HepG2 (cell line): ENCODE data around the gene ZBED1. TPM values are rescaled to one million over a fixed set of nuclear protein-coding genes. Genes with fewer than 3 reads are reported as not detected.

Source experiments
- ATAC-seq: fragments of 200-7000 bp; cut with Tn5 transposase; 3 replicates; pipeline ENCODE4 v1.9.1; 2020; ENCODE audit warnings: mild to moderate bottlenecking, moderate library complexity
- BruUV-seq: library from RNA; stranded (reverse); fragments of 400-500 nt; replicated peaks from 2 replicates; lab custom pipeline; 2021; lab: Mats Ljungman, UMichigan
- CTCF ChIA-PET: fragments of 300-600 bp; formaldehyde crosslinking; extraction: SDS; loops from one replicate; lab custom pipeline; 2021; ENCODE audit warnings: low total read pairs, inconsistent platforms, low intra/inter-chr PET ratio; lab: Yijun Ruan, JAX
- POLR2A ChIA-PET: fragments of 350-600 bp; sonication (Branson Sonifier 250); formaldehyde crosslinking; loops from one replicate; lab custom pipeline; 2020; ENCODE audit warnings: antibody characterized with exemption, inconsistent platforms; lab: Yijun Ruan, JAX
- DNase-seq: peaks from one replicate; pipeline ENCODE4 v3.0.0-alpha.2; 2015; ENCODE audit warnings: low spot score
- FAIRE-seq: peaks from 3 replicates; lab custom pipeline; 2011; peaks lifted over from hg19 to GRCh38; lab: Jason Lieb, UNC
- H2AFZ ChIP-seq: one replicate; pipeline ENCODE4 v1.6.1; 2011; ENCODE audit warnings: low read length, inconsistent platforms
- H3K27ac ChIP-seq: fragments of 300-600 bp; 3 replicates; pipeline ENCODE4 v1.8.0; 2011; ENCODE audit warnings: mixed run types, mild to moderate bottlenecking, mixed read lengths, low read length, inconsistent platforms; ENCODE audit not compliant: insufficient read depth; ENCODE audit errors: extremely low read length
- H3K27me3 ChIP-seq, 2 experiments: fragments of 200-600 bp in 1 of 2; 2 replicates in 1 of 2; 3 replicates in 1 of 2; pipeline versions ENCODE4 v1.6.0 to v1.8.0; 2011; ENCODE audit warnings: low read length in 2 of 2, mild to moderate bottlenecking in 2 of 2, moderate library complexity in 2 of 2, inconsistent platforms in 1 of 2; ENCODE audit not compliant: insufficient read depth in 2 of 2, control insufficient read depth in 1 of 2
- H3K36me3 ChIP-seq, 2 experiments: fragments of 200-600 bp in 1 of 2; replicated peaks in 1 of 2; 2 replicates in 1 of 2; 3 replicates in 1 of 2; pipeline versions ENCODE4 v1.5.1 to v1.8.0; 2011; ENCODE audit warnings: low read length in 2 of 2, inconsistent platforms in 1 of 2; ENCODE audit not compliant: insufficient read depth in 2 of 2, control insufficient read depth in 1 of 2
- H3K4me1 ChIP-seq: 2 replicates; pipeline ENCODE4 v1.5.1; 2012; ENCODE audit warnings: low read length, inconsistent platforms; ENCODE audit not compliant: insufficient read depth
- H3K4me2 ChIP-seq: 2 replicates; pipeline ENCODE4 v1.6.0; 2011; ENCODE audit warnings: low read depth, low read length, inconsistent platforms
- H3K4me3 ChIP-seq, 3 experiments: fragments of 200-600 bp in 1 of 3; sonication (generic), shearing (Covaris generic) in 1 of 3; replicated peaks in 1 of 3; 2 replicates each; pipeline ENCODE4 v1.5.1; 2011 to 2016; ENCODE audit warnings: low read length in 3 of 3, inconsistent platforms in 2 of 3, low read depth in 2 of 3, mild to moderate bottlenecking in 2 of 3, control low read depth in 1 of 3, mixed read lengths in 1 of 3; ENCODE audit not compliant: insufficient read depth in 1 of 3
- H3K79me2 ChIP-seq: one replicate; pipeline ENCODE4 v1.6.1; 2011; ENCODE audit warnings: low read length, inconsistent platforms; ENCODE audit not compliant: insufficient read depth
- H3K9ac ChIP-seq: 2 replicates; pipeline ENCODE4 v1.6.0; 2011; ENCODE audit warnings: mild to moderate bottlenecking, low read depth, low read length, inconsistent platforms; ENCODE audit not compliant: insufficient read depth
- H3K9me3 ChIP-seq: 2 replicates; pipeline ENCODE4 v1.5.1; 2012; ENCODE audit warnings: mild to moderate bottlenecking, low read length
- H4K20me1 ChIP-seq: 2 replicates; pipeline ENCODE4 v1.6.0; 2011; ENCODE audit warnings: inconsistent platforms, mild to moderate bottlenecking, low read length, moderate library complexity; ENCODE audit not compliant: insufficient read depth
- BORCS8-MEF2B ChIP-seq: sonication (generic); formaldehyde crosslinking; IDR thresholded peaks from 2 replicates; pipeline ENCODE4 v1.8.0; 2022; ENCODE audit warnings: mild to moderate bottlenecking, missing genetic modification reagents
- FOXO1 ChIP-seq: sonication (generic); formaldehyde crosslinking; IDR thresholded peaks from 2 replicates; pipeline ENCODE4 v1.4.0; 2020; ENCODE audit warnings: missing genetic modification reagents
- MEIS2 ChIP-seq: sonication (generic); formaldehyde crosslinking; IDR thresholded peaks from 2 replicates; pipeline ENCODE4 v1.9.0; 2021; ENCODE audit warnings: mild to moderate bottlenecking, missing genetic modification reagents
- NFIB ChIP-seq: sonication (generic); formaldehyde crosslinking; IDR thresholded peaks from 2 replicates; pipeline ENCODE4 v1.9.0; 2021; ENCODE audit warnings: missing genetic modification reagents, mild to moderate bottlenecking, borderline replicate concordance
- PHF5A ChIP-seq: IDR thresholded peaks from one replicate; pipeline ENCODE4 v1.6.1; 2018; ENCODE audit warnings: low read depth, missing genetic modification reagents; ENCODE audit not compliant: unreplicated experiment
- TBX3 ChIP-seq: fragments of 450-650 bp; IDR thresholded peaks from 2 replicates; pipeline ENCODE4 v1.6.1; 2017; ENCODE audit warnings: antibody characterized with exemption, mild to moderate bottlenecking, inconsistent platforms, borderline replicate concordance
- ZIK1 ChIP-seq: sonication (generic); formaldehyde crosslinking; IDR thresholded peaks from 2 replicates; pipeline ENCODE4 v1.5.0; 2020; ENCODE audit warnings: mild to moderate bottlenecking, low read depth, missing genetic modification reagents, borderline replicate concordance
- ZNF431 ChIP-seq: sonication (generic); formaldehyde crosslinking; IDR thresholded peaks from 2 replicates; pipeline ENCODE4 v1.9.0; 2022; ENCODE audit warnings: missing genetic modification reagents, low read depth, mild to moderate bottlenecking, borderline replicate concordance
- ZNF746 ChIP-seq: sonication (generic); formaldehyde crosslinking; IDR thresholded peaks from 2 replicates; pipeline ENCODE4 v1.8.0; 2022; ENCODE audit warnings: mild to moderate bottlenecking, missing genetic modification reagents
- ZNF747 ChIP-seq: sonication (generic); formaldehyde crosslinking; IDR thresholded peaks from 2 replicates; pipeline ENCODE4 v1.8.1; 2023; ENCODE audit warnings: missing genetic modification reagents, mild to moderate bottlenecking, borderline replicate concordance
- WGBS: methylation state at CpG from one replicate; pipeline ENCODE4 v1.1.6; 2017; ENCODE audit warnings: low lambda C conversion rate; 5-methylcytosine and 5-hydroxymethylcytosine counted together
- in situ Hi-C: cut with HindIII; loops from 2 replicates; pipeline ENCODE4 v1.10.0; 2017; ENCODE audit warnings: low pct_unique_long_range_greater_than_20kb; ENCODE audit not compliant: extremely low pct_ligation_motif_present
- intact Hi-C: fragments of 100-400 bp; cut with micrococcal nuclease; formaldehyde crosslinking; loops from one replicate; pipeline ENCODE4 v1.10.0; 2022; ENCODE audit not compliant: unreplicated experiment
- polyA plus RNA-seq, 8 experiments: library from polyadenylated mRNA; depleted of rRNA in 3 of 8; stranded (reverse) in 7 of 8; unstranded in 1 of 8; fragments of >200 nt; fragmentation: Illumina TruSeq in 4 of 8; extraction: Trizol in 4 of 8; gene quantifications; 2 replicates each; pipeline versions ENCODE4 v1.2.1 to v1.2.3, GENCODE V29; 2011 to 2016; ENCODE audit warnings: low read depth in 4 of 8, missing spikeins in 1 of 8, mixed read lengths in 1 of 8; ENCODE audit not compliant: insufficient read depth in 1 of 8
- total RNA-seq, 5 experiments: library from RNA; depleted of rRNA; stranded (reverse); fragments of >200 nt; fragmentation: Illumina TruSeq; extraction: Trizol; gene quantifications; 2 replicates each; pipeline ENCODE4 v1.2.3, GENCODE V29; 2016; ENCODE audit warnings: low read depth in 1 of 5
- TF ChIP-seq, protein P1 (sequence below): sonication (generic); formaldehyde crosslinking; IDR thresholded peaks from 2 replicates; pipeline ENCODE4 v1.4.0; 2020; ENCODE audit warnings: missing genetic modification reagents
- TF ChIP-seq, protein P2 (sequence below): sonication (generic); formaldehyde crosslinking; IDR thresholded peaks from 2 replicates; pipeline ENCODE4 v1.4.0; 2020; ENCODE audit warnings: missing genetic modification reagents, borderline replicate concordance
- TF ChIP-seq, protein P3 (sequence below): sonication (generic); formaldehyde crosslinking; IDR thresholded peaks from 2 replicates; pipeline ENCODE4 v1.5.1; 2020; ENCODE audit warnings: mild to moderate bottlenecking, missing genetic modification reagents, borderline replicate concordance
- TF ChIP-seq, protein P4 (sequence below): sonication (generic); formaldehyde crosslinking; IDR thresholded peaks from 2 replicates; pipeline ENCODE4 v1.4.0; 2020; ENCODE audit warnings: missing genetic modification reagents, mild to moderate bottlenecking, borderline replicate concordance

ZBED1 gene
- total and polyA plus RNA-seq, 2 of the 13 experiments (the other 11 are each of a cell fraction or from before 2014, with no cell fraction given), result 20.0 to 29.8 TPM

DNA sequence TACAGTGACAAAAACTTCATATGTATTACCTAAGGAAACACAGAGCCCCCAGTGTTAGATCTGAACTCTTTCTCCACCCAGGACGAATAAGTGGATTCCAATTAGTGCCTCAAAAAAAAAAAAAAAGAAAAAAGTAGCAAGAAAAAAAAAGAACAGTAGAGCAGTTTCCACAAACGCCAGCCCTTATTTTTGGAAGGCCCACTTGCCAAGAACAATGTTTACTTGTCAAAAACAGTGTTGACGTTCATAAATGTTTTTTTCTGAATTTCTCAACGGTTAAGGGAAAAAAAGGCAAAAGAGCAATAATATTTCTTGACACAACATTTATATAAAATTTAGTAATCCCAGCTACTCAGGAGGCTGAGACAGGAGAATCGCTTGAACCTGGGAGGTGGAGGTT lies 38.7 kb downstream of the ZBED1 start:
- no peaks in the 10 kb centered on the region for H3K9me3 ChIP-seq
- no peak for FAIRE-seq
- POLR2A ChIA-PET, result no interaction called here
- intact Hi-C loops (no loop called here), in situ Hi-C loops (no loop called here)
- H2AFZ ChIP-seq, result no peak overlapping the region
- CTCF ChIA-PET, result no interaction called here
- H3K4me1 ChIP-seq, result peaks cover 9% of the 10 kb centered on the region
- H3K27ac ChIP-seq, result no peak overlapping the region
- BruUV-seq, result no TSS peak
- H3K36me3 ChIP-seq, result no peaks in the 10 kb centered on the region
- no peak overlapping the region for H3K9ac ChIP-seq
- DNase-seq, result no peak
- no peaks in the 10 kb centered on the region for H3K27me3 ChIP-seq
- 90% methylated on average over 5 of the region's 5 CpGs for WGBS
- TF ChIP-seq, protein P1, sequence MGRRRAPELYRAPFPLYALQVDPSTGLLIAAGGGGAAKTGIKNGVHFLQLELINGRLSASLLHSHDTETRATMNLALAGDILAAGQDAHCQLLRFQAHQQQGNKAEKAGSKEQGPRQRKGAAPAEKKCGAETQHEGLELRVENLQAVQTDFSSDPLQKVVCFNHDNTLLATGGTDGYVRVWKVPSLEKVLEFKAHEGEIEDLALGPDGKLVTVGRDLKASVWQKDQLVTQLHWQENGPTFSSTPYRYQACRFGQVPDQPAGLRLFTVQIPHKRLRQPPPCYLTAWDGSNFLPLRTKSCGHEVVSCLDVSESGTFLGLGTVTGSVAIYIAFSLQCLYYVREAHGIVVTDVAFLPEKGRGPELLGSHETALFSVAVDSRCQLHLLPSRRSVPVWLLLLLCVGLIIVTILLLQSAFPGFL (CRISPR knock-in tag), result no peak
- TF ChIP-seq ZNF746 (CRISPR knock-in tag) (no peak), BORCS8-MEF2B (CRISPR knock-in tag) (no peak), ZNF431 (CRISPR knock-in tag) (no peak), FOXO1 (CRISPR knock-in tag) (no peak), ZIK1 (CRISPR knock-in tag) (no peak), NFIB (no peak), PHF5A (no peak), TBX3 (no peak), MEIS2 (CRISPR knock-in tag) (no peak), ZNF747 (CRISPR knock-in tag) (no peak)
- TF ChIP-seq, protein P2, sequence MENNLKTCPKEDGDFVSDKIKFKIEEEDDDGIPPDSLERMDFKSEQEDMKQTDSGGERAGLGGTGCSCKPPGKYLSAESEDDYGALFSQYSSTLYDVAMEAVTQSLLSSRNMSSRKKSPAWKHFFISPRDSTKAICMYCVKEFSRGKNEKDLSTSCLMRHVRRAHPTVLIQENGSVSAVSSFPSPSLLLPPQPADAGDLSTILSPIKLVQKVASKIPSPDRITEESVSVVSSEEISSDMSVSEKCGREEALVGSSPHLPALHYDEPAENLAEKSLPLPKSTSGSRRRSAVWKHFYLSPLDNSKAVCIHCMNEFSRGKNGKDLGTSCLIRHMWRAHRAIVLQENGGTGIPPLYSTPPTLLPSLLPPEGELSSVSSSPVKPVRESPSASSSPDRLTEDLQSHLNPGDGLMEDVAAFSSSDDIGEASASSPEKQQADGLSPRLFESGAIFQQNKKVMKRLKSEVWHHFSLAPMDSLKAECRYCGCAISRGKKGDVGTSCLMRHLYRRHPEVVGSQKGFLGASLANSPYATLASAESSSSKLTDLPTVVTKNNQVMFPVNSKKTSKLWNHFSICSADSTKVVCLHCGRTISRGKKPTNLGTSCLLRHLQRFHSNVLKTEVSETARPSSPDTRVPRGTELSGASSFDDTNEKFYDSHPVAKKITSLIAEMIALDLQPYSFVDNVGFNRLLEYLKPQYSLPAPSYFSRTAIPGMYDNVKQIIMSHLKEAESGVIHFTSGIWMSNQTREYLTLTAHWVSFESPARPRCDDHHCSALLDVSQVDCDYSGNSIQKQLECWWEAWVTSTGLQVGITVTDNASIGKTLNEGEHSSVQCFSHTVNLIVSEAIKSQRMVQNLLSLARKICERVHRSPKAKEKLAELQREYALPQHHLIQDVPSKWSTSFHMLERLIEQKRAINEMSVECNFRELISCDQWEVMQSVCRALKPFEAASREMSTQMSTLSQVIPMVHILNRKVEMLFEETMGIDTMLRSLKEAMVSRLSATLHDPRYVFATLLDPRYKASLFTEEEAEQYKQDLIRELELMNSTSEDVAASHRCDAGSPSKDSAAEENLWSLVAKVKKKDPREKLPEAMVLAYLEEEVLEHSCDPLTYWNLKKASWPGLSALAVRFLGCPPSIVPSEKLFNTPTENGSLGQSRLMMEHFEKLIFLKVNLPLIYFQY (CRISPR knock-in tag), result no peak
- TF ChIP-seq, protein P3, sequence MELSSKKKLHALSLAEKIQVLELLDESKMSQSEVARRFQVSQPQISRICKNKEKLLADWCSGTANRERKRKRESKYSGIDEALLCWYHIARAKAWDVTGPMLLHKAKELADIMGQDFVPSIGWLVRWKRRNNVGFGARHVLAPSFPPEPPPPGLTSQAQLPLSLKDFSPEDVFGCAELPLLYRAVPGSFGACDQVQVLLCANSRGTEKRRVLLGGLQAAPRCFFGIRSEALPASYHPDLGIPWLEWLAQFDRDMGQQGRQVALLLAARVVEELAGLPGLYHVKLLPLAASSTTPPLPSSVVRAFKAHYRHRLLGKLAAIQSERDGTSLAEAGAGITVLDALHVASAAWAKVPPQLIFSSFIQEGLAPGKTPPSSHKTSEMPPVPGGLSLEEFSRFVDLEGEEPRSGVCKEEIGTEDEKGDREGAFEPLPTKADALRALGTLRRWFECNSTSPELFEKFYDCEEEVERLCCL (CRISPR knock-in tag), result no peak
- TF ChIP-seq, protein P4, sequence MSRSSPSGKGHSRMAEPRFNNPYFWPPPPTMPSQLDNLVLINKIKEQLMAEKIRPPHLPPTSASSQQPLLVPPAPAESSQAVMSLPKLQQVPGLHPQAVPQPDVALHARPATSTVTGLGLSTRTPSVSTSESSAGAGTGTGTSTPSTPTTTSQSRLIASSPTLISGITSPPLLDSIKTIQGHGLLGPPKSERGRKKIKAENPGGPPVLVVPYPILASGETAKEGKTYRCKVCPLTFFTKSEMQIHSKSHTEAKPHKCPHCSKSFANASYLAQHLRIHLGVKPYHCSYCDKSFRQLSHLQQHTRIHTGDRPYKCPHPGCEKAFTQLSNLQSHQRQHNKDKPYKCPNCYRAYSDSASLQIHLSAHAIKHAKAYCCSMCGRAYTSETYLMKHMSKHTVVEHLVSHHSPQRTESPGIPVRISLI (CRISPR knock-in tag), result no peak
- H3K79me2 ChIP-seq, result peaks cover 18% of the 10 kb centered on the region
- H3K4me2 ChIP-seq, result no peak overlapping the region
- ATAC-seq, result no peak
- peaks cover 10% of the 10 kb centered on the region for H4K20me1 ChIP-seq
- no peak overlapping the region for H3K4me3 ChIP-seq
